TTC549 (cell line): ENCODE data around the gene PRSS53.

Source experiments
- FAIRE-seq: peaks from 2 replicates; lab custom pipeline; 2012; peaks lifted over from hg19 to GRCh38; lab: Jason Lieb, UNC

PRSS53 gene

DNA sequence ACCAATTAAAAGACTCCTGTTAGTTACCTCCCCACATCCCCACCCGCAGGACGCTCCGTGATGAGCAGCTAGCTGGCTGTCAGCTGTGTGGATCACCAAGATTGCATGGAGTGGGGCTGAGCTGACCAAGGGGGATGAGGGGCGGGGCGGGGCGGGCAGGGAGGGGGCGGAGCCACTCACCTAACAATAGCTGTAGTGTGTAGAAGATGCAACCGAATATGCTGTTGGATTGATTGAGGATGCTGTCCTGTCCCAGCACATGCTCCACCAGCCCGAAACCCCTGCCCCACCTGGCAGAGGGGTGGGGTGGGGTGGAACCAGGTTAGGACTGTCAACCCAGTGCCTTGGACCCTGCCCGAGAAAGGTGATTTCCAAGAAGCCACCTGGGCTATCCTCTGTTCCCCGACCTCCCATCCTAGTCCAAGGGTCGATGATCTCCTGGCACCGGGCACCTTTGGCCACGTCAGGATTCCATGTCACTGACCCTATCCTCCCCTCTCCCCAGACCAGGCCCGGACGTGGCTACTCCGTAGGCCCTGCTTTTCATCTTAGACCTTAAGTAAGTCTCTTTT, 4.5 kb upstream of the PRSS53 start:
- FAIRE-seq: no peak

- FAIRE-seq: no peak
Measured at GRCh38 chr16:31092330-31092729, 3.6 kb upstream of the PRSS53 start.

- no peak for FAIRE-seq
Measured at GRCh38 chr16:31090540-31090939, 1.8 kb upstream of the PRSS53 start.

DNA sequence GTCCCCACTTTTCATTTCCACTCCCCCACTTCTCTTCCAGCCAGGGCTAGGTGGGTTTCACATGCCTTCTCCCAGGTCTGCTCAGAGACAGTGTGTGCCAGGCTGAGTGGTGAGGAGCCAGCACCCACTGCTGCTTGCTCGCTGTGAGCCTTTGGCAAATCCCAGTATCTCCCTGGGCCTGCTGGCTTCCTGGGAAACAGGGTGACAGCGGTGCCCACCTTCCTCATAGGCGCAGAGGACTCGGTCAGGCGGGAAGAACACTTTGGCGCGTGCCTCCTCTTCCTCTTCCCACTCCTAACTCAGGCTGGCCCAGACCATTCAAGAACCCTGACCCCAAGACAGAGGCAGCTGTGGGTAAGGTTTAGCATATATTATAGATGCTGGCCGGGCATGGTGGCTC, 456 bp upstream of the PRSS53 start:
- FAIRE-seq: no peak

DNA sequence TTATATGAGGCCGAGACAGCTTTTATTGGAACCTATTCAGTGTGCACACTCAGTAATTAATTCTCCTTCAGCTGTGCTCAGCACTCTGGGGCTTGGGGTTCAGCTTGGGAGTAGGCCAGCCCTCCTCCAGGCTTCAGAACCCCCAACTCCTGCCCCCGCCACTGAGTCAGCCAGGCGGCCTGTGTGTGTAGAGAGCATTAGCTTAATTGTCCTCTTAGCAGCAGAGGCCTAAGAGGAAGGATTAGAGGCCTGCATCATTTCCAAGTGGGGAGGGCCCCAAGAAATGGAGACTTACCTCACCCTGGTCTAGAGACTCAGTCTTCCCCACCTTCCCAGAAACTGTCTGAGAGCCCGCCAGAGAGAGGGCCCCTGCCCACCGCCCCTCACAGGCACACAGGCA, 772 bp downstream of the PRSS53 start:
- no peak for FAIRE-seq

DNA sequence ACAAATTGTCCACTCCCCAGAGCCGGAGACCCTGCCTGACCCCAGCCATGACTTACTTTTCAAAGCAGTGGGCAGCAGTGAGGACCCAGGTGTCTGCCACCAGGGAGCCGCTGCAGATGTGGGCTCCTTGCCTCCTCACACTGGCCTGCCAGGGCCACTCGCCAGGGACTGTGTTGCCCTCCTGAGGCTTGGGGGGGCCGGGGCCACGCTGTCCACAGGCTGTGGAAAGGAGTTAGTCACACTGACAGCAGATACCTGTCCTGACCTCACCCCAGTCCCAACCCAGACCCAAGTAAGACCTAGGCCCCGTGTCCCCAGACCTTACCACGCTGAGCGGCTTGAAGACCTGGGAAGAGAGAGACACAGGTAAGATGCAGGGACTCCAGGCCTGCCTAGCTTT, 1.3 kb downstream of the PRSS53 start:
- no peak for FAIRE-seq

DNA sequence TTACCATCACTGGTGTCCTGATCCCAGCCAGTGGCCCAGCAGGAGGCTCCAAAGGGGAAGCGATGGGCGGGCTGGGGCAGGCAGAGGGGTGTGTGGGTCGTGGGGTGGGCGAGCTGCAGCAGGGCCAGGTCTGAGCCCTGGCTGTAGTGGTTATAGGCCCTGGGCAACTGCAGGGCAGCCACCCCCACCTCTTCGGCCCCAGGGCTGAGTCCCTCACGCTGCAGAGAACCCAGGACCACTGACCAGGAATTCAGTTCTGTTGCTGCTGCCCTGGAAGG, 2.2 kb downstream of the PRSS53 start:
- no peak for FAIRE-seq

DNA sequence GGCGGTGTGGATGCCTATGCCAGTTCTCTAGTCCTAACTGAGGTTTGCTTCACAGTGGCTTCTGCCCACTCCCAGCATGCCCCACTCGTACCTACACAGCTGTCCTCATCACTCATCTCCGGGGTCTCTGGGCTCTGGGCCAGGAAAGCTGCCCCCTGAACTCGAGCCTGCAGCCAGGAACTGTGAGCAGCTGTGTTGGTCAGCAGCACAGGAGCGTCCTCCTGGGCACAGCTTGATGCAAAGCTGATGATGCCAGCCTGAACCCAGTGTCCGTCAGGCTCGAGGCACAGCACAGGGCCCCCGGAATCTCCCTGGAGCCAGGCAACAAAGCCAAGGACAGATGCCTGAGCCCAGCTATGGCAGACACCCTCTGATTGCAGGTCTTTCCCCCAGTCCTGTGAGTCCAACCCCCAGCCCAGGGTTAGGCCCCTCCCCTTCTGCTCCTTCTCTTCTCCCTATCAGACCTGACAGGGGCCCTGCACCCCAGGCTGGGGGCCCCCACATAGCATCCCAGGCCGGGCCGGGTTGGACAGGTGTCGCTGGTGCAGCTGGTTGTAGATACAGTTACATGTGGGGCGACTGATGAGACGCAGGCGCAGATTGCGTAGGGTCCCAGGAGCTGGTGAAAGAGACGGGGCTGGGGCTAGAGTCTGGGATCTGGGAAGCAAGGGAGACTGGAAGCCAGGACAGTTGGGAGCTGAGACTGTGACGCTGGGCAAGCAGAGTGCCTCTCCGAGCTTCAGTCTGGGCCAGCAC, 2.7 kb downstream of the PRSS53 start:
- no peak for FAIRE-seq

- no peak for FAIRE-seq
Measured at GRCh38 chr16:31085411-31085810, 3.3 kb downstream of the PRSS53 start.

- FAIRE-seq: no peak
Measured at GRCh38 chr16:31084584-31085302, 4.0 kb downstream of the PRSS53 start.

DNA sequence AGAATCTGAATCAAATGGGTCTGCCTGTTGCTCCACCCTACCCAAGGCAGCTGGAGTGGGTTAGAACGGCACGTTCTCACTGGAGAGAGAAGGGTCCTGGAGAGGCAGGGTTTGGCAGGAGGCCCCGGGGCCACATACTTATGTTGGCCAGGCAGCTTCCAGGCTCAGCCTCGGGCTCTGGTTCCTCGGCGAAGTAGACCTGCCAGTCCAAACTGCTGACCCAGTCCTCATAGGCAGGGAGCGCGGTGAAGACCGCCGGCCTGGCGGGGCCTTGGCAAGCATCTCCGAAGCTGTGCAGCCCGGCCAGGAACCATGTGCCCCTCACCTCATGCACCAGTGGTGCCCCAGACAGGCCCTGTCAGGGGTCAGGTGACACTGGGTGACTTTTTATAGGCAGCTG, 4.8 kb downstream of the PRSS53 start:
- FAIRE-seq: no peak

DNA sequence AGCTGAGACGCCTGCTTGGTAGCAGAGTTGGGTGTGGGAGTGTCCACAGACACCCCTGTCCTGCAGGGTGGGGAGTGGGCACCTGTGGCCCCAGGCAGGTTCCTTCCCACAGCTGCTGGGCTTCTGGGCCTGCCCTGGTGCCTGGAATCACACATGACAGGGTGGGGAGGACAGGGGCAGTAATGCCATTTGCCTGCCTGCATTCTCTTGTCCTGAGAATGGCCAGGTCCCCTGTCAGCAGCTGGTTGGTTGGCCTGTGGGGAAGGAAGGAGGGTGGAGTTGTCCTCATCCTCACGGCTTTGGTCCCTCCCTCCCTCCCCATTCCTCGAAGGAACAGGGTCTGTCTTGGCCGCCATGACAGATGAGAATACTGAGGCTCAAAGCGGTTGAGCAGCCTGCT, 5.2 kb downstream of the PRSS53 start:
- no peak for FAIRE-seq

DNA sequence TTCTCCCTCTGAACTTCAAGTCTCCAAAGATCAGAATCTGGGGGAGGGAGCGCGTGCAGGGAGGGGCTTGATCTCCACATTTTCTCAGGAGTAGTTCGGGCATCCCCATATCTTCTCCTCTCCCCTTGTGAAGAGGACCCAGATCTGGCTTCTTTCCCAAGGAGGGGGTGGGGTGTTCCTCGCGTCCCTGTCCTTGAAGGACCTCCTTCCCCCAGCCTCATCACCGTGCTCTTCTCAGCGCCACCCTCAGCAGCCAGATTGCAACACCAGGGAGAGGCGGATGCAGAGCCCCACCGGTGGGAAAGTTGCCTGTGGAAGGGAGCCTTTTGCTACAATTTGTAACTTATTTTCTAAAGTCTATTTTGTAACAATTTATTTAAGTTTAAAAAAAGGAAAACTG, 5.7 kb downstream of the PRSS53 start:
- no peak for FAIRE-seq

DNA sequence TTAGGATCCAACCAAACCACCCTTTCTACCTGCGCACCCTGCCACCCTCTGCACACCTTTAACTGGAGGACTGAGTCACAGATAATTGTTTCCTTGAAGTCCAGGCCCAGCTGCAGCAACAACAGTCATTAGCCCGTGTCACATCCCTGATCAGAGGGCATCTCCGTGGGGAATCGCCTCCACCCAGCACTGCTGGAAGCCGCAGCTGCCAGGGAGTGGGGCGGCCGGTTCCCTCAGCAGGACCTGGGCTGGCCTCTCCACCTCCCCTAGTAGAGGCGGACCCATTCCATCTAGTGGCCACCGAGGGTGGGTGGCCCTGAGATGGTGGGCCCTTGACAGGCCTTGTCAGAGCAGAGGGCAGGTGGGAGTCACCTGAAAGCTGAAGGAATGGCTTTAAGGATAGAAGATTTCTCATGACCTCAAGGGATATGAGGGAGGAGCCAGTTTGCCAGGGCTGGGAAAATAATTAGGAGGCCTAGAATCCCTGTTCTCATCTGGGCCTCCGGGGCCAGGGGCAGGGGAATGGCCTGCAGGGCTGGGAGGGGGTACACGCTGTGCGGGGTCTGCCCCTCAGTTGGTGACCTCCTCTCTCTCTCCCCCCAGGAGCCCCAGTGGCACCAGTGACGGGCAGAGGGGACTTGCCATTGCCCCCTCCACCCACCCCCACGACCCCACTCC, 6.2 kb downstream of the PRSS53 start:
- no peak for FAIRE-seq

DNA sequence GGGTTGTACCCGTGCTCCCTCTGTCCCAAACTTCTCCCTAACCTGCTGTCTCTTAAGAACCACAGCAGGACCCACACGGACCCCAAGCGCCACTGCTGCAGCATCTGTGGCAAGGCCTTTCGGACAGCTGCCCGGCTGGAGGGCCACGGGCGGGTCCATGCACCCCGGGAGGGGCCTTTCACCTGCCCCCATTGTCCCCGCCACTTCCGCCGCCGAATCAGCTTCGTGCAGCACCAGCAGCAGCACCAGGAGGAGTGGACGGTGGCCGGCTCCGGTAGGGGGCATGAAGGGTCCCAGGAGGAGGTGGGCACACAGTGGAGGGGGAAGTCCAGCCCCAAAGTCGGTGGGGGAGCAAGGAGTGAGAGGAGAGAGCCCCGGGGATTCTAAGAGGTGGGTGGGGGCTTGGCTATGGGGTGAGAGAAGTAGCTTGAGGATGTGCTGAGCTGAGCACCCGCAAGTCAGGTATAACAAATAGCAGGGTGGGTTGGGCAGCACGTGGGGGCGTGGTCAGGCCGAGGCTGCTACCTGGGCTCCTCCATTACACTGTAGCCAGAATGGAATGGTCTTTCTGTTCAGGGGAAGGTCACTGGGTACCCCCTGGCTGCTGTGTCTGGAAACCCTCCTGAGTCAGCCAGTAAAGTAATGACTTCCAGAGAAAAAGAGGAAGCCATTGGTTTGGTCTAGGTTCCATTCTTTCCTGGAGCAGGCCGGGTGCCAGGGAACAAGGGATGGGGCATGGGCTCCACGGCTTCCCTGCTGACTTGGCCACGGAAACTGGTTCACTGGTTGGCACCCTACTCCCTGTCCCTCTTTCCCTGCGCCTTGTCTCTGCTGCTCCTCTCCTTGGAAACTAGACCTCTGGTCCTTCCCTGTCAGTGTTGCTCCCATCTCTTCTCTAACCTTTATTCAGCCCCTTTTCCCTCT, 7.1 kb downstream of the PRSS53 start:
- FAIRE-seq: no peak

GRCh38 chr16:31080756-31081419, 7.9 kb downstream of the PRSS53 start:
- FAIRE-seq: no peak

GRCh38 chr16:31080035-31080629, 8.6 kb downstream of the PRSS53 start:
- FAIRE-seq: no peak

- no peak for FAIRE-seq
Measured at GRCh38 chr16:31079342-31079944, 9.3 kb downstream of the PRSS53 start.

DNA sequence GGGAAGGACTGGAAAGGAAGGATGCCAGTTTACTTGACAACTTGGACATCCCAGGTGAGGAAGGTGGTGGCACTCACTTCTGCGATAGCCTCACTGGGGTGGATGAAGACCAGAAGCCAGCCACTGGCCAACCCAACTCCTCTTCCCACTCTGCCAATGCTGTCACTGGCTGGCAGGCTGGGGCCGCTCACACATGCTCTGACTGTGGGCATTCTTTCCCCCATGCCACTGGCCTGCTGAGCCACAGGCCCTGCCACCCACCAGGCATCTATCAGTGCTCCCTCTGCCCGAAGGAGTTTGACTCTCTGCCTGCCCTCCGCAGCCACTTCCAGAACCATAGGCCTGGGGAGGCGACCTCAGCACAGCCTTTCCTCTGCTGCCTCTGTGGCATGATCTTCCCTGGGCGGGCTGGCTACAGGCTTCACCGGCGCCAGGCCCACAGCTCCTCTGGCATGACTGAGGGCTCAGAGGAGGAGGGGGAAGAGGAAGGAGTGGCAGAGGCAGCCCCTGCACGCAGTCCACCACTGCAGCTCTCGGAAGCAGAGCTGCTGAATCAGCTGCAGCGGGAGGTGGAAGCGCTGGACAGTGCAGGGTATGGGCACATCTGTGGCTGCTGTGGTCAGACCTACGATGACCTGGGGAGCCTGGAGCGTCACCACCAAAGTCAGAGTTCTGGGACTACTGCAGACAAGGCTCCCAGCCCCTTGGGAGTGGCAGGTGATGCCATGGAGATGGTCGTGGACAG, 10.0 kb downstream of the PRSS53 start:
- FAIRE-seq: no peak
